Mucosa of stomach (tissue), 1 donor: ENCODE measurements around the gene CASP2.

Experiments
- H3K27me3 ChIP-seq: one replicate; pipeline ENCODE4 v1.7.0; 2013; ENCODE audit warnings: mild to moderate bottlenecking, low read length; ENCODE audit not compliant: control insufficient read depth, insufficient read depth
- H3K36me3 ChIP-seq: one replicate; pipeline ENCODE4 v1.7.0; 2013; ENCODE audit warnings: low read length; ENCODE audit not compliant: control insufficient read depth, insufficient read depth
- H3K4me1 ChIP-seq: one replicate; pipeline ENCODE4 v1.7.0; 2013; ENCODE audit warnings: mild to moderate bottlenecking, low read length; ENCODE audit not compliant: control insufficient read depth, insufficient read depth
- H3K4me3 ChIP-seq: one replicate; pipeline ENCODE4 v1.7.0; 2013; ENCODE audit warnings: low read length
- H3K9ac ChIP-seq: one replicate; pipeline ENCODE4 v1.7.0; 2013; ENCODE audit warnings: mild to moderate bottlenecking, low read length, moderate library complexity
- H3K9me3 ChIP-seq: one replicate; pipeline ENCODE4 v1.7.0; 2013; ENCODE audit warnings: mild to moderate bottlenecking, low read length, moderate library complexity; ENCODE audit not compliant: control insufficient read depth
- donor health status: Pancreatic carcinoma.

CASP2 gene

GRCh38 chr7:143303733-143304132 lies 15.6 kb downstream of the CASP2 start:
- H3K9me3 ChIP-seq, result no peaks in the 10 kb centered on the region
- peaks cover 25% of the 10 kb centered on the region for H3K4me1 ChIP-seq
- no peak overlapping the region for H3K9ac ChIP-seq
- no peak overlapping the region for H3K4me3 ChIP-seq
- H3K36me3 ChIP-seq, result peaks cover 3% of the 10 kb centered on the region
- no peaks in the 10 kb centered on the region for H3K27me3 ChIP-seq

- Histone ChIP-seq H3K9ac (no peak overlapping the region), H3K27me3 (no peaks in the 10 kb centered on the region), H3K4me1 (peaks cover 25% of the 10 kb centered on the region), H3K9me3 (no peaks in the 10 kb centered on the region), H3K4me3 (no peak overlapping the region), H3K36me3 (peaks cover 3% of the 10 kb centered on the region)
Observed at GRCh38 chr7:143304938-143305337, 16.8 kb downstream of the CASP2 start.

GRCh38 chr7:143305423-143306070 lies 17.4 kb downstream of the CASP2 start:
- H3K9me3 ChIP-seq, result no peaks in the 10 kb centered on the region
- peaks cover 3% of the 10 kb centered on the region for H3K36me3 ChIP-seq
- no peak overlapping the region for H3K9ac ChIP-seq
- H3K4me1 ChIP-seq, result peaks cover 19% of the 10 kb centered on the region
- no peaks in the 10 kb centered on the region for H3K27me3 ChIP-seq
- no peak overlapping the region for H3K4me3 ChIP-seq

- Histone ChIP-seq H3K27me3 (no peaks in the 10 kb centered on the region), H3K9ac (no peak overlapping the region), H3K4me1 (peaks cover 5% of the 10 kb centered on the region), H3K9me3 (no peaks in the 10 kb centered on the region), H3K36me3 (peaks cover 3% of the 10 kb centered on the region), H3K4me3 (no peak overlapping the region)
Observed at GRCh38 chr7:143308632-143309031, 20.5 kb downstream of the CASP2 start.

- H3K36me3 ChIP-seq, result no peaks in the 10 kb centered on the region
- no peaks in the 10 kb centered on the region for H3K4me1 ChIP-seq
- H3K4me3 ChIP-seq, result no peak overlapping the region
- no peaks in the 10 kb centered on the region for H3K9me3 ChIP-seq
- H3K9ac ChIP-seq, result no peak overlapping the region
- H3K27me3 ChIP-seq, result no peaks in the 10 kb centered on the region
Observed at GRCh38 chr7:143314127-143314526, 26.0 kb downstream of the CASP2 start.

GRCh38 chr7:143315776-143316175 lies 27.6 kb downstream of the CASP2 start, which contains the start of gene CLCN1:
CLCN1 (plus strand) TSS chr7:143316111; CDS start chr7:143316213, 102 bp downstream.
- H3K4me3 ChIP-seq, result no peak within 1 kb of the TSS
- H3K4me1 ChIP-seq, result peaks cover 3% of the 10 kb centered on the region
- H3K9ac ChIP-seq, result no peak within 1 kb of the TSS
- H3K36me3 ChIP-seq, result no peaks in the 10 kb centered on the region
- no peaks in the 10 kb centered on the region for H3K27me3 ChIP-seq
- no peaks in the 10 kb centered on the region for H3K9me3 ChIP-seq

GRCh38 chr7:143316492-143316891 lies 28.3 kb downstream of the CASP2 start:
- no peaks in the 10 kb centered on the region for H3K27me3 ChIP-seq
- H3K4me3 ChIP-seq, result no peak overlapping the region
- H3K4me1 ChIP-seq, result peaks cover 10% of the 10 kb centered on the region
- no peak overlapping the region for H3K9ac ChIP-seq
- H3K9me3 ChIP-seq, result no peaks in the 10 kb centered on the region
- H3K36me3 ChIP-seq, result no peaks in the 10 kb centered on the region

- Histone ChIP-seq H3K9me3 (no peaks in the 10 kb centered on the region), H3K27me3 (no peaks in the 10 kb centered on the region), H3K4me3 (no peak overlapping the region), H3K9ac (no peak overlapping the region), H3K4me1 (peaks cover 23% of the 10 kb centered on the region), H3K36me3 (no peaks in the 10 kb centered on the region)
Observed at GRCh38 chr7:143318661-143319060, 30.5 kb downstream of the CASP2 start.

GRCh38 chr7:143320620-143321019 lies 32.5 kb downstream of the CASP2 start:
- no peak overlapping the region for H3K4me3 ChIP-seq
- no peaks in the 10 kb centered on the region for H3K9me3 ChIP-seq
- H3K27me3 ChIP-seq, result no peaks in the 10 kb centered on the region
- no peaks in the 10 kb centered on the region for H3K36me3 ChIP-seq
- H3K4me1 ChIP-seq, result peaks cover 42% of the 10 kb centered on the region
- H3K9ac ChIP-seq, result no peak overlapping the region

- no peak overlapping the region for H3K9ac ChIP-seq
- H3K9me3 ChIP-seq, result no peaks in the 10 kb centered on the region
- no peaks in the 10 kb centered on the region for H3K36me3 ChIP-seq
- no peaks in the 10 kb centered on the region for H3K27me3 ChIP-seq
- H3K4me3 ChIP-seq, result no peak overlapping the region
- H3K4me1 ChIP-seq, result peaks cover 42% of the 10 kb centered on the region
Observed at GRCh38 chr7:143321242-143321641, 33.1 kb downstream of the CASP2 start.

GRCh38 chr7:143321734-143322133 lies 33.6 kb downstream of the CASP2 start:
- peaks cover 42% of the 10 kb centered on the region for H3K4me1 ChIP-seq
- no peak overlapping the region for H3K9ac ChIP-seq
- no peaks in the 10 kb centered on the region for H3K27me3 ChIP-seq
- no peaks in the 10 kb centered on the region for H3K9me3 ChIP-seq
- H3K36me3 ChIP-seq, result no peaks in the 10 kb centered on the region
- H3K4me3 ChIP-seq, result no peak overlapping the region

GRCh38 chr7:143322760-143323633 lies 34.8 kb downstream of the CASP2 start:
- no peak overlapping the region for H3K9ac ChIP-seq

More at GRCh38 chr7:143322760-143323633, 34.8 kb downstream of the CASP2 start:
- H3K4me3 ChIP-seq, result no peak overlapping the region
- H3K4me1 ChIP-seq, result peaks cover 42% of the 10 kb centered on the region
- no peaks in the 10 kb centered on the region for H3K36me3 ChIP-seq
- no peaks in the 10 kb centered on the region for H3K9me3 ChIP-seq
- H3K27me3 ChIP-seq, result no peaks in the 10 kb centered on the region
